ENCODE results near the gene KCNK4. TPM values are rescaled to one million over a fixed set of nuclear protein-coding genes. Genes with fewer than 3 reads are reported as not detected.

Gene KCNK4
- total RNA-seq, 1 donor from 2014 or later, result 0.44 TPM

GRCh38 chr11:64262271-64263002, 28.7 kb upstream of the KCNK4 start:
- peaks cover 8% of the 10 kb centered on the region for H3K36me3 Mint-ChIP-seq (ENCODE audit: low read depth)
- H3K4me1 Mint-ChIP-seq, result peaks cover 13% of the 10 kb centered on the region
- intact Hi-C loops (cut with micrococcal nuclease), result no loop called here
- no peaks in the 10 kb centered on the region for H3K27me3 Mint-ChIP-seq
- ATAC-seq (ENCODE audit: low read depth) (no peak), DNase-seq (no peak)
- TF ChIP-seq CTCF (IDR thresholded peaks at IDR 0.05), result no peak
- no peak overlapping the region for H3K27ac Mint-ChIP-seq
- CTCF ChIA-PET, result no interaction called here
- POLR2A ChIA-PET, result interaction anchor here (0.8 kb wide), 1 partner anchor 9 kb away, joined by 3 read pairs; no protein-coding TSS in a partner anchor
- no peak overlapping the region for H3K4me3 Mint-ChIP-seq
- H3K9me3 Mint-ChIP-seq, result no peaks in the 10 kb centered on the region

GRCh38 chr11:64263021-64263946, 27.8 kb upstream of the KCNK4 start:
- Mint-ChIP-seq H3K4me1 (peaks cover 19% of the 10 kb centered on the region), H3K27ac (no peak overlapping the region), H3K9me3 (no peaks in the 10 kb centered on the region), H3K4me3 (no peak overlapping the region), H3K27me3 (no peaks in the 10 kb centered on the region), H3K36me3 (ENCODE audit: low read depth) (peaks cover 8% of the 10 kb centered on the region)
- POLR2A ChIA-PET, result interaction anchor here (0.5 kb wide), 1 partner anchor 83 kb away, joined by 6 read pairs; no protein-coding TSS in a partner anchor
- CTCF ChIA-PET, result no interaction called here
- ATAC-seq (ENCODE audit: low read depth), result no peak
- TF ChIP-seq CTCF (IDR thresholded peaks at IDR 0.05), result no peak
- no peak for DNase-seq
- intact Hi-C loops (cut with micrococcal nuclease), result no loop called here

- no peak overlapping the region for H3K4me3 Mint-ChIP-seq
- no peaks in the 10 kb centered on the region for H3K27me3 Mint-ChIP-seq
- POLR2A ChIA-PET, result interaction anchor here (1.2 kb wide), 1 partner anchor 21 kb away, joined by 3 read pairs; the partner anchor contains the start of gene BAD
- no peak for ATAC-seq (ENCODE audit: low read depth)
- CTCF ChIA-PET, result no interaction called here
- H3K4me1 Mint-ChIP-seq, result peaks cover 24% of the 10 kb centered on the region
- no peaks in the 10 kb centered on the region for H3K9me3 Mint-ChIP-seq
- H3K27ac Mint-ChIP-seq, result no peak overlapping the region
- intact Hi-C loops (cut with micrococcal nuclease), result no loop called here
- peaks cover 8% of the 10 kb centered on the region for H3K36me3 Mint-ChIP-seq (ENCODE audit: low read depth)
- no peak for TF ChIP-seq CTCF (IDR thresholded peaks at IDR 0.05)
- no peak for DNase-seq
Observed at GRCh38 chr11:64263947-64264317, 27.2 kb upstream of the KCNK4 start.

GRCh38 chr11:64264371-64264852, 26.7 kb upstream of the KCNK4 start:
- H3K27me3 Mint-ChIP-seq, result no peaks in the 10 kb centered on the region
- no peak for TF ChIP-seq CTCF (IDR thresholded peaks at IDR 0.05)
- ChIA-PET CTCF (no interaction called here), POLR2A (interaction anchor here (1.2 kb wide), 1 partner anchor 20 kb away, joined by 3 read pairs; the partner anchor contains the start of gene BAD)
- H3K4me3 Mint-ChIP-seq, result no peak overlapping the region
- H3K27ac Mint-ChIP-seq, result no peak overlapping the region
- peaks cover 6% of the 10 kb centered on the region for H3K36me3 Mint-ChIP-seq (ENCODE audit: low read depth)
- DNase-seq, result no peak
- no peaks in the 10 kb centered on the region for H3K9me3 Mint-ChIP-seq
- peaks cover 25% of the 10 kb centered on the region for H3K4me1 Mint-ChIP-seq
- ATAC-seq (ENCODE audit: low read depth), result no peak
- intact Hi-C loops (cut with micrococcal nuclease), result no loop called here
